HCEC 1CT (cell line): ENCODE results near the gene CIBAR2.

ENCODE experiments used
- DNase-seq: peaks from one replicate; pipeline ENCODE4 v3.0.0-alpha.2; 2017

The CIBAR2 gene

DNA sequence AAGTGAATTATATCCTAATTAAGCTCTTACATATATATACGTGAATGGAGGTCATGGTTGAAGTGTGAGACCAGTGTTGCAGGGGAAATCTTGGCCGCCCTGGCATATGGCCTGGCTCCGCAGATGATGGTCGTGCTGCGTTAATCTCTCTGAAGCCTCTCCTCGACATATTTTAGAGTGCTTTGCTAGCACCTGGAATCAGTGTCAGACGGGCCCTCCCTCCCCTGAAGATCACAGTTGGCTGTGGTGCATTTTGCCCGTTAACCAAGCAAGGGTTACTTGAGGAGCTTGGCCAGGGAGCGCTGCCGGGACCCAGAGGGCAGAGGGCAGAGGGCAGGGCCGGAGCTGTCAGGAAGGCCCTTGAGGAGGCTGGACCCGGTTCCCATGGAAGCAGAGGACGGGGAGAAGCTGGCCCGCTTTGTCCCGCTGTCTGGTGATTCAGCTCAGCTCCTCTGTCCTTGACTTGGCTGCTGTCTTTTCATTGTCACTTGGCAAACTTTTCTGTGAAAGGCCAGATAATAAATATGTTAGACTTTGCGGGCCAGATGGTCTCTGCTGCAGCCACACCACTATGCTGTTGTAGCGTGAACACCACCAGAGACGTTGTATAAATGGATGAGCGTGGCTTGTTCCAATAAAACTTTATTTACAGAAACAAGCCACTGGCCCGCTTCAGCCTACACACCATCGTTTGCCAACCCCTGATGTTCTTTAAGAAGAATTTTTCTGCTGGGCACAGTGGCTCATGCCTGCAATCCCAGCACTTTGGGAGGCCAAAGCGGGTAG, 32.3 kb downstream of the CIBAR2 start:
- DNase-seq: no peak

DNA sequence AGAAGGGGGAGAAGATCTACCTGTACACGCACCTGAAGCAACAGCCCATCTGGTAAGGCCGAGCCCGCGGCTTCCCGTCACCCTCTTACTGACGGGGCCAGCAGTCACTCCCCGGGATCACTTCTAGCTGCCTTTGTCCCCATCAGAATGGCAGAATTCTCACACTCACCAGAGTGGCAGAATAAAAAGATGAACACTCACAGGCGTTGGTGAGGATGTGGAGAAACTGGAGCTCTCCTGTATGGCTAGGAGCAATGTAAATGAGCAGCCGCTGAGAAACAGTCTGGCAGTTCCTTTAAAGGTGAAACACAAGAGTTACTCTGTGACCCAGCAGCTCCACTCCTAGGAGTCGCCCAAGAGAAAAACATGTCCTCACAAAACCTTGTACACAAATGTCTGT, 33.3 kb downstream of the CIBAR2 start:
- DNase-seq: no peak

DNA sequence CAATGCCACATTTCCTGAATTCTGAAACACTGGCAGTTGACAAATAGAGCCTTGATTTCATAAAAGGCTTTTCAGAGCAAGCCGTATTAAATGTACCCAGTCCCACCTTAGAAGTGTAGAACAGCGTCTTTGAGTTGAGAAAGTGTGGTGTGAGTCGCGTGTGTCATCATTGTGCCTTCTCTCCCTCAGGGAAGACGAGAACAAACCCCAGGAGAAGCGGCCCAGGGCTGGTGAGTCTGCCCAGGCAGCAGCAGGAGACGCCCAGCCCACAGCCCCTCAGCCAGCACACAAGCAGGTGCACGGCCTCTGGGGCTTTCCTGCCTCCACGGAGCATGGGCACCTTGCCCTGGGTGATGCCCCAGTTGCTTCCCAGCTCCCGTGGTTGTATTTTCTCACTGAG, 34.0 kb downstream of the CIBAR2 start:
- DNase-seq: no peak

DNA sequence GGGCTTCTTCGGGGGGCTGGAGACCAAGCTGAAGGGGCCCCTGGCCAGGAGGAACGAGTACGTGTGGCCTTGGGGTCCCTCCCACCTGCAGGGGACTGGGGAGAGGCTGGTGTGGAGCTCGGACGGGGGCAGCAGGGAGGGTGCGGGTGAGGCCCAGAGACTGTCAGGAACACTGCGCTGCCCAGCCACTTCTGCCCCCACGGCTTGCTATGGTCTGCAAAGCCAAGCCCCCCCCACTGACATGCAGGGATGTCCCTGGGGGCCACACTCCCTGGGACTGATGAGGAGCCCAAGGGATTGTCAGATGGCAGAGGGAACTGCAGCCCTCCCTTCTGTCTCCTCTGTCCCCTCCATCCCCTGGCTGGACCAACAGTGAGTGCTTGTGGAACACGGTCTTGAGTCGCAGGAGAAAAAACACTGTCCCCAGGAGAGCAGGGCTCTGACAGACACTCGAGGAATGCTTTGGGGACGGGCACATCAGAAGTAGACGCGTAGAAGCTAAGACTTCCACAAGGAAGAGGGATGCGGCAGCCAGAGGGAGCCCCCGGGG, 34.6 kb downstream of the CIBAR2 start:
- no peak for DNase-seq

DNA sequence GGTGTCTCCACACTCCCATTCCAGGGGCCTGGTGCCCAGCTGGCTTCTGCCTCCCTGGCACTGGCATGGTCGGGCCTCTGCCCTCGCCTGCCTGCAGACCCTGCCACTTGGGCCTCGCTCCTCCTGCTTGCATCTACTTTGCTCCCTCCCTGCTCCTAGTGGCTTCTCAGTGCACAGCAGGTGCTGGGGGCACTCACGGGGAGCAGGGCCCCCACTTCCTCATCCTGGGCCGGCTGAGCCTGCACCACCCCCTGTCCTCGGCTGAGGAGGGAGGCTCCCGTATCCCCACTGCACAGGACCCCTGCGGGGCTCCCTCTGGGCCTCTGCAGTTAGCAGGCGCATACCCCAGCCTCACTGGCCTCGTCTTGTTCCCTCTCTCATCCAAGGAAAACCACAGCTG, 35.2 kb downstream of the CIBAR2 start:
- no peak for DNase-seq

DNA sequence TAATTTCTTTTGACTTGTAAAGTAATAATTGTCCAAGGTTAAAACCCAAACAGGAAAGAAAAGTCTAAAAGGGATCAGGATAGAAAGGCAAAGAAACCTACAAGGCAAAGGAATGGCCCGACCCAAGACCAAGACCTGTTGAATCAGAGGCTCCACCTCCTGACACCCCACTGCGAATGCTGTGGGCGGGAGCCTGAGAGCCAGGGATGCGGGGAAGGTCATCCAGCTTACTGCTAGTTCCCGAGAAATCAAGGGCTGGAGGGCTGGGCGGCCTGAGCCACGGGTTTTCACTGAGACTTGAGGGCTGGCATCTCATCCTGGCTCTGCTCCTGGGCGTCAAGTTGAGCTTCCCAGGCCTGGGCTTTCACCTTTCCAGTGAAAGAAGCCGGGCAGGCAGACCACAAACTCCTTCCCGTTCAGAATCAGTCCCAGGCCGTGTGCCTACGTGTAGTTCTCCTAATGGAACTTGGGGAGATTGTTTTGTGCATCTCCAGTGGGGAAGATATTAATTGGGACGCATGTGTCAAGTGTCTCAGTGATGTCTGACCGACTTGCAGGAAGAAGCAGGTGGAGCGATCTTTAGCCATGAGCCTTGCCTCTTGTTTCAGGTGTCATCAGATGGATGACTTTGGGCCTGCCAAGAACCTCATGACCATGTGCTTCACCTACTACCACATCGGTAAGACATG, 36.9 kb downstream of the CIBAR2 start:
- DNase-seq: no peak

DNA sequence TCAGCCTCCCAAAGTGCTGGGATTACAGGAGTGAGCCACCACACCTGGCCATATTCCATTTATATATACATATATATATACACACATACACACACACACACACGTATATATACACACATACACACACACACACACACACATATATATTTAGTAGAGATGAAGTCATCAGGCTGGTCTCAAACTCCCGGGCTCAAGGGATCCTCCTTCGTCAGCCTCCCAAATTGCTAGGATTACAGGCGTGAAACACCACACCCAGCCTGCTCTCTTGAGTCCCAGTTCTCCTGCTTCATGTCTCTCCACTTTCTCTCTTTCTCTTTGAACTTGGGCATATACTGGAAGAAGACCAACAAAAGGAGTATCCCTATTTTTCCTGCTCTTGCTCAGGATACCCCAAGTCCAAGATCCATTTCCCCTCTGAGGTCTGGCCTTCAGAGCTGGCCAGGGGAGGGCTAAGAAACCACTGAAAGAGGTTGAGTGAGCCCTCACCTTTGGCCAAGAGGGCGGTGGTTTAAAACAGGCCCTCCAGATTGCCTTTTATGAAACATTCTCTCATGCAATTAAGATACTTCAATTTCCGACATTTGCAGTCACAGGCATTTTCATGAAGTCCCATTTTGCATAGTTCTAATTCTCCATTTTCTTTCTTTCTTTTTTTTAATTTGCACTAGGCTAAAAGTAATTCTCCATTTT, 37.9 kb downstream of the CIBAR2 start:
- no peak for DNase-seq

DNA sequence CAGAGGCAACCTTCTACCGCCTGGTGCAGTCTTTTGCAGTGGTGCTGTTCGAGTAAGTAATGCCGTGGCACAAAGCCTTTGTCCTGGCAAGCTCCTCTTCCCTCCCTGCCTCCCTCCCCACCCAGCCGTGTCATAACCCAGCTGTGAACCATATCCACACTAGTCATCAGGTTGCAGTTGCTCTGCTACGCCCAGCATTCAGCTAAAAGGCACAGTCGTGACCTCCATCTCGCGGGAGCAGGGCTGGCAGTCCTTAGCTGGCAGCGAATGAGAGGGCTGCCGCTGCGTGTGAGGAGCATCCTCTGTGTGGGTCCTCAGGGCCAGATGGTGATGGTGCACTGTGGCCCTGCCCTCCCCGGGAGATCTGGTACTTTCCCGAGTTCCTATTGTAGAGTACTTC, 39.3 kb downstream of the CIBAR2 start:
- DNase-seq: no peak

DNA sequence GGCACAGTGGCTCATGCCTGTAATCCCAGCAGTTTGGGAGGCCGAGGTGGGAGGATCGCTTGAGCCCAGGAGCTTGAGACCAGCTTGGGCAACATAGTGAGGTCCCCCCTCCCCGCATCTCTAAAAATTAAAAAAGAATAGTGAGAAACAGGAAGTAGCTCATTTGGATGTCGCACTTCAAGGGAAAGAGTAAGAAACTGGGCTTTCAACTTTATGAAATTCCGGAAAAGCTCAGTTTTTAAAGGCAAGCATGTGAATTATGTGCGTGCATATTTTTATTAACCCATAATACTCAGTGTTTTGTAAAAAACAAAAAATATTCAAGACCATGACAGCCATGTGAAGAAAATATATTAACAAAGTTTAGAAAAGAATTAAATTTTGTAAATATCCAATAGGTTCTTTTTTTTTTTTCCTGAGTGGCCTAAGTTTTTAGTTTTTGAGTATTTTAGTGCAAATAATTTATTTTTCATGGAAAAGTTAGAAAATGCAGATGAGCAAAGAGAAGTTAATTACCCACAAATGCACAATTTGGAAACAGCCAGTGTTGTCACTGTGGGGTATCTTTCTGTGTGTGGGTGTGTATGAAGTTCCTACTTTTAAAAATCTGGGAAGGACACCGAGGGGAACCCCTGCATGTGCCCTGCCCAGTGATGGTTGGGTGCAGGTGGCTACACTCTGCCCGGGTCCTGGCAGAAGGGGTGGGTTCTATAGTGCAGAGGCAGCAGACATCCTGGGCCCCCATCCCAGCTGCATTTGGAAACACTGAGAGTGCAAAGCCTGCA, 40.0 kb downstream of the CIBAR2 start:
- DNase-seq: no peak

DNA sequence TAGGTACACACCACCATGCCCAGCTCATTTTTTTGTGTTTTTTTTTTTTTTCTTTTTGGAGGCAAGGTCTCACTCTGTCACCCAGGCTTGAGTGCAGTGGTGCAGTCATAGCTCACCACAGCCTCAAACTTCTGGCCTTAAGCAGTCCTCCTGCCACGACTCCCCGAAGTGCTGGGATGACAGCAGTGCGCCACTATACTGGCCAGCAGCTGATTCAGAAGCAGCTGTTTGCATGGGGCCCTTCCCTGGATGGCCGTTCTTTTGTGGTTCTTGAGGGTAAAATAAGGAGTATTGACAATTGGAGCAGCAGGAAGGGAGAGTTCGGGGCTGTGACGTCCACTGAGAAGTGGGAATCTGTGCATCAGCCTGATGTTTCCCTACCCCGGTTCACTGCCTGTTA, 43.1 kb downstream of the CIBAR2 start:
- DNase-seq: no peak

DNA sequence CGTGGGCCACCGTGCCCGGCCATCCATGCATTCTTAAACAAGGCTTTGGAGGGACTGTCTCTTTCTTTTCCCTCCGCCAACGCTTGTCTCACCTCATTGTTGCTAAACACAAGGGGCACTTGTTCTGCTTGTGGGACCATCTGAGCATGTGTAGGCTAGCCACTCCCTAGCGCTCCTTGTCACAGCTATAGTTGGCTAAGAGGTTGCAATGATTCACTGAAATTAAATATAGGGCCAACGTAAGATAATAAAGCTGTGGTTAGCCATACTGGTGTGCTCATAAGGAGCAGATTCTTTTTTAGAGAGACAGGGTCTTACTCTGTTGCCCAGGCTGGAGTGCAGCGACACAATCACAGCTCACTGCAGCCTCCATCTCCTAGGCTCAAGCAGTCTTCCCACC, 43.5 kb downstream of the CIBAR2 start:
- DNase-seq: no peak

DNA sequence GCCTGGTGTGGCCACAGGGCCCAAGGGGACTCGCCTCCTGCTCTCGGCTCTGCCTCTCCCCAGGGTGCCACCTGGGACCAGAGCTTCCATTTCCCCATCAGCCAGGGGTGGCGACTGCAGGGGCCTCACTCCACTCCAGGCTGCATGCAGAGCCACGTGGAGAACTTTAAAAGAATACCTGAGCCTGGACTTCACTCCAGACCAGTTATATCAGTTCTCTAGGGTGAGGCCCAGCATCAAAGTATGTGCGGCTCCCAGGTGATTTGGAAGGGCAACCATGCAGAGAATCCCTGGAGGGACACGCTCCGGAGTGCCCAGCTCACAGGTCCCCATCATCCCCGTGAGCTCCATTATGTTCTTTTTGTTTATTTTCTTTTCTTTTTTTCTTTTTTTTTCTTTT, 44.8 kb downstream of the CIBAR2 start:
- no peak for DNase-seq

DNA sequence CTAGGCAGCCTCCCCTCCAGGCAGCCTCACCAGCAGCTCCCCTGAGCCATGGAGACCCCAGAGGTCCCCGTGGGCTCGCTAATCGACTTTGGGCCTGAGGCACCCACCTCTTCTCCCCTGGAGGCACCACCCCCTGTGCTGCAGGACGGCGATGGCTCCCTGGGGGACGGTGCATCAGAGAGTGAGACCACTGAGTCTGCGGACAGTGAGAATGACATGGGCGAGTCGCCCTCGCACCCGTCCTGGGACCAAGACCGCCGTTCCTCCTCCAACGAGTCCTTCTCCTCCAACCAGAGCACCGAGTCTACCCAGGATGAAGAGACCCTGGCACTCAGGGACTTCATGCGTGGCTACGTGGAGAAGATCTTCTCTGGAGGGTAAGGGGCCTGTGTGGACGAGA, 45.2 kb downstream of the CIBAR2 start:
- no peak for DNase-seq

DNA sequence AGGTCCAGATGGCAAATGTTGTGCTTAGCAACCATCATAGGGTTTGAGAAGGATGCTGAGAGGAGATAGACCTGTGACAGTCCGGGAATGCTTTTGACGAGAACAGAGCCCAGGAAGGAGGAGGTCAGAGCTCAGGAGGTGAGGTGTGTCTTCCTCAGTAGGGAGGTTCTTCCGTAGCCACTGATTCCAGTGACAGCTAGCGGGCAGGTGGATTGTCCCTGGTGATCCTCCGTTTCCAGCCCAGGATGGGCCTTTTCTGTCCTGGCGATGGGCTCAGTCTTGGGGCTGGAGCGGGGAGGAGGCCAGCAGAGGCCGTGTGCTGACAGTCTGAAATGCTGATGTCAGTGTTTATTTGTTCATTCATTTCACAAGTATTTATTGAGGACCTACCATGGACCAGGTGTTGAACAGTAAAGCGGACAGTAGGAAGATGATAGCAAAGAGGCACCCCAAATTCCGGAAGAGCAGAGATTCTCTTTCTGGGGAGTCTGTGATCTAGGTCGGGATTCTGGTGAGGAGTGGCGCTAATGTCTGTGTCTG, 45.9 kb downstream of the CIBAR2 start:
- no peak for DNase-seq

DNA sequence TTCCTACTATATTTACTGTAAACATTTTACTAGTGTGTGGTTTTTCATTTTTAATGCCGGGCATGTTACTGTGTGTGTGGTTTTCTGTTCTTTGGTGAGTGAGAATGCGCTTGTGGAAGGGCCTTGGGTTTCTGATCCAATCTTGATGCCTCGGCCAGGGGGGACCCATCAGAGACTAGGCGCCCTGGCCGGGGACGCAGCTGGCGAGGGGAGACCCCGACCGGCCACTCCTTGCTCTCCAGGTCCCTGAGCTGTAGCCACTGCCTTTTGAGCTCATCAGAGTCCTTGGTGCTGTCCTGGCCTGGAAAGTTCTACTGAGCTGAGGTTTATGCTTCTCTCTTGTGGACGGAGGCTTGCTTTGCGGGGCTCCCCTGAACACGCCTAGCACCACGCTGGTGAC, 47.2 kb downstream of the CIBAR2 start:
- DNase-seq: no peak

DNA sequence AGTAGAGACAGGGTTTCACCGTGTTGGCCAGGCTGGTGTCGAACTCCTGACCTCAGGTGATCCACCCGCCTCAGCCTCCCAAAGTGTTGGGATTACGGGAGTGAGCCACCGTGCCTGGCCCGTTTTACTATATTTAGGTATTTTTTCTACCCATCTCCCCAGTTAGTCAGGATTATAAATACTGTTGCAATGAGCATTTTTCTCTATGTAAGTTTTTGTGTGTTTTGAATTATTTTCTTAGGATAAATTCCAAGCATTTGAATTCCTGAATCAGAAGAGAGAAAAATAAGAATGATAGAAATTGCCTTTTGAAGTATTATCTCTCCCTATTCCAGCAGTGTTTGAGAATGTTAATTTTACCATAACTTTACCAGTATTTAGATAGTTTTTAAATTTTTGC, 48.1 kb downstream of the CIBAR2 start:
- DNase-seq: no peak

DNA sequence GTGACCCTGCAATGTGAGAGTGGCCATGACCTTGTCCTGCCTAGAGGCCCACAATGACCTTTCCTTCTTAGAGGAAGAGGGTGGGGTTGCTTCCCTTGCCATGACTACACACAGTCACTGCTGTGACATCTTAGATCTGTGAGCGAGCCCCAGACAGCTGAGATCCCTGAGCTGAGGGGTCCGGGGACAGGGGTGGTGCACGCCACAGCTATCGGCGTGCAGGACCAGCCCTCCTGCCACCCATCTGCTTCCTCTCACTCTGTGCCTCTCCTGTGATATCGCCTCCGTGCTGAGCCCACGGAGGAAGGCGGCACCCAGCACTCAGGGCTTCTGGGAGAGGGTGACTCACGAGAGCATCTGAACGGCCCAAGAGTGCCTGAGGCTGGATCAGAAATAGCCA, 49.4 kb downstream of the CIBAR2 start:
- DNase-seq: no peak

DNA sequence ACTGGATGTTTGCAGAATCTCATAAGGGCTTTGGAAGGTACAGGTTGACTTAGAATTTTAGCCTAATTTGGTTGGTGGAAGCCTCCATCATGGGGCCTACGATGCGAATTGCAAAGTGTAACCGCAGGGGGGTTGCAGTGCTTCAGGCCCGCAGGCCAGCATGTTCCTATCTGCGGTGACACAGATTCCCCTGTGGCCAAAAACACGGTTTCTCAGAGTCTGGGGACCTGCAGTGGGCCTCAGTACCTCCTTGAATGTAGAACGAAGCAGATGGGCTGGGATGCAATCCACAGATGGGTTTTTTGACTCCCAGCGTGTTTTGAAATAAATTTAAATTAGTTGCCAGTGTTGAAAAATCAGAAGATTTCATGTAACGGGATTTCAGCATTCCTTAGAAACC, 49.9 kb downstream of the CIBAR2 start:
- DNase-seq: no peak

DNA sequence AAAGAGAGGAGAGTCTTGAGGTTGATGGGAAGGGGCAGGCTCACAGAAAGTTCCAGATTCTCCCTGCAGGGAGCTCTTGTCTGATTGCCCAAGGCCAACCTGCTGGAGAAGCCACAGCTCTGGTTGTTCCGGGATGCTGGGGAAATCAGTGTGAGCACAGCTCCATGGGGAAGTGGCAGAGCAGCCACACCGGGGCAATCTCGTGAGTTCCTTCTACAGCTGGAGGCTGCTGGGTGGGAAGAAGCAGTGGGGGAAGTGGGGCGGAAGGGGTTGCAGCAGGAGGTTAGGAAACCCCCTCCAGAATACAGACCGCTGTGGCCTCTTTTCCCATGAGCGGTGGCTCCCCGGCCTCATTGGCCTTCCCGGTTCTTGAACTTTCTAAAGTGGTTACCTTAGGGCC, 50.7 kb downstream of the CIBAR2 start:
- no peak for DNase-seq

DNA sequence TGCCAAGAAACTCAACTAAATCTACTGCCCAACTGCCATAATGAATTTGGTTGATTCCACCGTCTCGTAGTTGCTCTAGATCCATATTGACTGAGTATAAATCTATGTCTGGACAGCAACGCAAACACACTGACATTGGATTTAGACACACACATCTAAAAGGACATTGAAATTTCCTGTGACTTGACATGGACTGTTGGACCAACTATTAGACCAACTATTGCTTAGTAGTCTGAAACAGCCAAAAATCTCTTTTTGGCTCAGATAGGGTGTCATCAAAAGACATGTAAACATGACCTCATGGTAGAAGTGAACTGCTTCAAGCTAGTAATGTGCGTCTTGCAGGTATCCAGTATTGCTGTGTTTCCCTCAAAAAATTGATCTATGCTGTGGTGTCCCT, 53.4 kb downstream of the CIBAR2 start:
- DNase-seq: no peak

DNA sequence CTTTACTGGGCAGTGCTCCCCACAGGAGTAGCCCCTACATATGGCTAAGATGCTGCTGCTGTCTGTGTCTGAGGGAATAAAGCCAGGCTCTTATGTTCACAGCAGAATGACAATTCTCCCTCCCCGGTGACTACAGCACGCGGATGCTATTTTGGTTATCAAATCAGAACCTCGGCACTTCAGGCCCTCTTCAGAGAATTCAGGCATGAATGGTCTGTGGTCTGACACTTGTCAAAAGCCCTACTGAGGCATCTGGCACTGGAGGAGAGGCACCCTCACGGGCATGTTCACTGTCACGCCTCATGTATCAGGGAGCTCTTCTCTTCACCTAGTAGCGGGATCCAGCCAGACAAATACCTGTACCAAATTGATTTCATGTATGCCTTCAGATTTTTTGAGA, 54.3 kb downstream of the CIBAR2 start:
- no peak for DNase-seq

DNA sequence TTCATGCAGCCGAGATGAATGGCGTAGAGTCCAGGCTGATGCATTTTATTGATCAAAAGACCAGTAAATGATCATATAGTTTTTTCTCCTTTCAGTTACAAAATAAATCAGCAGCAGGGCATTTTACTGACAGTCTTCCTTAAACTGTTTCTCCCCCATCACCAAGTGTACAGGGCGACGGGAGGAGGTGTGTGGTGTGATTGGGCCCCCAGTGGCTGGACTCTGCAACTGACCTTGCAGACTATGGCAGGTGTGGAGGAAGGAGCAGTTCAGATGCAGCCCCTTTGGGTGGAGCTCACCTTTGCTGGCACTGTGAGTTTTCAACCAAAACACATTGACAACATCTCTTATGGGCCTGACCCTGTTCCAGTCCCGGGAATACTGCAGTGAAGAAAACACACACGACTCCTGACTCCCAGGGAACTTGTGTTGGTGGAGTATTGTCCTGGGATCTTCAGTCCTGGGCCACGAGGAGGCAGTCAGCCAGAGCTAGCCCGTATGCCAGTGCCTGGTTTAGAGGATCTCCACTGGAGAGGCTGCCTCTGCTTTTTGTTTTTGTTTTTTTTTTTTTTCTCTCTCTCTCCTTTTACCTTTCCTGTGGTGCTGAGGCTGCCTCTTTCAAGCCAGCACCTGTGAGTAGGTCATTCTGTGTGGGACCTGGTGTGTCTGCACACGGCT, 54.9 kb downstream of the CIBAR2 start:
- DNase-seq: no peak
